ENCODE measurements around the gene RHBDF1.

The RHBDF1 gene

DNA sequence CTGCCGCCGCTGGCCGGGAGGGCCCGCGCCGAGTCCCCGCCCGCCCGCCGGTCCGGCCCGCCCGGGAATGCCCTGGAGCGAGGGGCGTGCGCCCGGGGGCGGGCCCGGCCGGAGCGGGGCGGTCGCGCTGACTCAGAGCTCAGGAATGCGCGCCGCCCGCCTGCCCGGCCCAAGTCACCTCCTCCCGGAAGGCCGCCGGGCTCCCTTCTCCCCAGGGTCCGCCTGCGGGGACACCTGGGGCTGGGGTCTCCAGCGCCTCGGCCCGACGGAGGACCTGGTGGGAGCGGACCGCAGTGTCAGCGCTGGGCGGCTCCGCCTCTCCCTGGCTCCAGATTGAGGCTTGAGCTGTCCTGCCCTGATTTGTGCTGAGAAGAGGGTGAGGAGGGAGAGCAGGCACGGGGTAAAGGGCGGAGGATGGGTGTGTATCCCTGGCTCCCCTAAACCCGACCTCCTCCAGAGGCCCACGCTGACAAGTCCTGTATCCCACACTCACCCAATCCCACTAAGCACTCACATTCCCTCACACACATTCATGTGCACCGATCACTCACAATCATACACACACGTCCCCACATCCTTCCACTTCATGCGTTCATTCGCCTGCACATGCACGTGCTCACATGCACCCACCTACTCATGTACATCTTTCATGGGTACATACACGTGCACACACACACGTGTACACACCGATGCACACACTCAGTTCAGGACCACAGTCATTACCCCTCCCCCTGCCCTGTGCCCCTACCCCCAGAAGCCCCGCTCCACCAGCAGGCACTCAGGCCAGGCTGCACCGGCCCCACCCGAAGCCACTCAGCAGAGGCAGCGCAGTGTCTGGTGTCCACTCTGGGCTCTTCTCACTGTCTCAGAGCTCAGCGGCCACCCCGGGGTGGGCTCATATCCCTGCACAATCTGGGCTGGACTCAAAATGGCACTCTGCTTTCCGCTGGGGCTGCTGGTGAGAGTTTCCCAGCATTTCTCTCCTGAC, at the start of gene RHBDF1:
TSS of gene RHBDF1 (minus strand) at position 71 of the 988 bp plus-strand sequence. CDS start 7,616 bp downstream, outside the sequence.
- peak in 3 of 56 donors; percentile 7 to 69 (median 51) for DNase-seq

DNA sequence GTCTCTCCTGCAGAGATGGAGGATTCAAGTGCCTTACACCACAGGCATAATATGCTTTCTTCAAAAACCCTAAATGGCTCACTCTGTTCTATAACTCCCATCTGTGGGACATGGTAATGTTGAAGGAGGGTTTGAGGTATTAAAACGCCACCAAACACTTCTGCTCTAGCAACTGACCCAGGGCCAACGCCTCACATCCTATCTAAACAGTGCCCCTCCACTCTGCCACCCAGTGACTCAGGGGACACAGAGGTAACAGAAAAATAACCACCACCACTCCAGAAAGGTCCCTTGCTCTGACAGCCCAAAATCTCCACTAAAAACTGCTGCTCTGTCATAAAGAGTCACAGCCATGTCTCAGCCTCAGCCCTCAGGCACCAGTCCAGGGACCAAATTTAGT, 48.3 kb upstream of the RHBDF1 start:
- no peak for DNase-seq

GRCh38 chr16:119835-120491, 47.5 kb upstream of the RHBDF1 start:
- DNase-seq: no peak

- no peak for DNase-seq
These were observed 46.9 kb upstream of the RHBDF1 start for GRCh38 chr16:119295-119694.

- no peak for DNase-seq
These were observed 46.4 kb upstream of the RHBDF1 start for GRCh38 chr16:118857-119256.

DNA sequence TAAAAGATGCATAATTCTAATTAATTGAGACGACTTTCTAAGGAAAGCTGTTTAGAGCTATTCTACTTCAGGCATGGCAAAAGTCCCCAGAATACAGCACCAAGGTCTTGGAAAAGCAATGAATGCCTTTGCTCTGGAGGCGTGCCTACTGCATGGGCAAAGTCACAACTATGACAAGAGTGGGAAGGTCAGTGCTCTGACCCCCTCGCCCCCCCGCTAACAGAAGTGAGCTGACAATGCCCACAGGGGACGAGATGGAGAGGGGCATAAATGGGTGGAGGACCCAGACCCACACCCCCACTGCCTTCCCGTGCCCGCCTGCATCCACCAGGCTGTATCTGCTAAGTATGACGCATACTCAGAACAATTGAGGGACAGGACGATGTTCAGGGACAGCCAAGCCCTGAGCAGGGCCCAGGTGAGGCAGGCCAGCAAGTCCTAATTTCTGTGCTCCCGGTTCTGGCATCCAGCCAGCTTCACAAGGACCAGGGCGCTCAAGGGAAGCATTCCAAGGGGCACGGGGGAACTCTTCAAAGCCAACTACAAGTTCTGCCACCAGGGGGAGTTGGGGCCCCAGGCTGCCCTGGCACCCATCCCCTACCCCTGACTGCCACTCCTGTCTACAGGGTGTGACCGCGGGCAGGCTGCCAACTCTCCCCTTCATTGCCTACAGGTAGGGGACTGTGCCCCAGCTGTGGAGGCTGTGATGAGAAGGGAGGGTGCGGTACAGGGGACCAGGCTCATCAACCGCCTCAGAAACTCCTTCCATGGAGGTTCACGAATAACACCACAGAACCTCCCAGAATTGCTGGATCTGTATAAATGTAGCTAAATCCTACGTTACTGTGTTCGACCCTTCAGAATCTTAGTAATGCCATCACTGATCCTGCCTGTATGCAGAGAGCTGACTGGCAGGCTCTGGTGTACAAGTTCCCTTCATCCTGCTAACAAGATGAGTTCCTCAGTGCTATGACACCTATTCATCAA, 45.2 kb upstream of the RHBDF1 start:
- peak in 12 of 56 donors; percentile 3 to 42 (median 30) for DNase-seq

DNA sequence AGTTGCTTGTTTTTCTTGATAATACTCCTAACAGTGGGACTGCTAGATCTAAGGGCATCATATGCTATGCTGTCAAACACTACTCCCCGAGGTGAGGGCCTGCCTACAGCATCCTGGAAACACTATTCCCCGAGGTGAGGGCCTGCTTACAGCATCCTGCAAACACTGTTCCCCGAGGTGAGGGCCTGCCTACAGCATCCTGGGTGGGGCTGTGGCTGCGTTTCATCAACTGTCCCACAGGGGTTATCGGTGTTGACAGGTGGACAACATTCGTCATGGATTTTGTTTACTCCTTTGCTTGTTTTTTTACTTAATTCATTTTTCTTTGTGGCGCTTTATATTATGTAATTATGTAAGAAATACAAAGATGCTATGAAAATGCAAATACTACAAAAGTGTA, 43.6 kb upstream of the RHBDF1 start:
- no peak for DNase-seq

GRCh38 chr16:114327-114726, 41.9 kb upstream of the RHBDF1 start:
- DNase-seq: no peak

DNA sequence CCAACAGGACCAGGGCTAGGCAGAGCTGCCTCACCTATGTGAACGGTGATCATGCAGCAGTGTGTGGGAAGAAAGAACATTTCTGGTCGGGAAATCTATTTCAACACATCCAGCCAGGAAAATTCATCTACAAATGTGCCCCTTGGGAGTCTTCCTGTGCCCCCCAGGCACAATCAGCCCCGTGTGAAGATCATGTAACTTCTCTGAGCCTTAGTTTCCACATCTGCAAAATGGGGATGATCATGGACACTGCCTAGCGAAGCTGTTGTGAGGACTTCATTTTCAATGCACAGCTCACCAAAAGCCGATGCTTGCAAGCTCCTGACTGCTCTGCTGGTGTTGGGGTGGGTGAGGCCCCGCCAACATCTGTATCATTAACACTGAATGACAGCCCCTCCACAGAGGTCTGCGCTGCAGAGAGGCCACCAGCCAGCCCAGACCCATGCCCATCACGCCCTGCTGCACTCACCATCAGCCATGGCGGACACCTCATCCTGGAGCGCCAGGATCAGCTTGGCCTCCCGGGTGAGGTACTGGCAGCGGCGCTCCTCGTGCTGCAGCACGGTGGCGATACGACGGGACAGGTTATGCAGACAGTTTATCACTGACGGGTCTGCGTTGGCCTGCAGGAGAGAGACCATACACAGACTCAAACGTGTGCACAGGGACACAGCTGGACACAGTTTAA, 39.9 kb upstream of the RHBDF1 start:
- no peak for DNase-seq

DNA sequence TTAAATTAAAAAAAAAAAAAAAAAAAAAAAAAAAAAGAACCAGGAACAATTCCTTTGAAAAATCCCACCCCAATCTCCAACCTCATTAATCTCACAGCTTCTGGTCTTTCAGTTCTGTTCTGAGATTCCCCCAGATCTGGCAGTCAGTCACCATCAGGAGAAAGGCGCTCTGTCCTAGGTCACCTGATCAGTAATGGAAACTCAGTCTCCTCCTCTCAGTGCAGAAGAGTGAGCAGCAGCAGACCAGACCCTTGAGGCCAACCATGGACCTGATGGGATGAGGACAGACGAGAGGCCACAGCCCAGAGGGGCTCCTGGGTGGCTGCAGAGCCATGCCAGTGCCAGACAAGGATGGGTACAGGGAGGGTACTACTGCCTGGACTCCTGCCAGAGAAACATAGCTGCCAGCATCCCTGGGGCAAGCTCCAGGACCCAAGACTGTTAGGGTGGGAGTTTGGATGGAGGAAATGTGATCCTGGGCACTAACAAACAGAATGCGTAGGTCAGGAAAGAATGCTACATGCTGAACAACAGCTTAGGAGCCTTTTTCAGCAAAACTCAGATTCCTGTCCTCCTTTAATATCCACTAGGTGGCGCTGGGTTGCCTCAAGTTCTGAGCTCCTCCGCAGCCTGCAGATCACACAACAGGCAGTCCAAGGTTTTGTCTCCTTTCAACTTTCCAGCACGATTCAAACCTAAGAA, 34.3 kb upstream of the RHBDF1 start:
- DNase-seq: peak in 39 of 56 donors; percentile 11 to 78 (median 42)

- no peak for DNase-seq
These were observed 33.1 kb upstream of the RHBDF1 start for GRCh38 chr16:105521-105920.

DNA sequence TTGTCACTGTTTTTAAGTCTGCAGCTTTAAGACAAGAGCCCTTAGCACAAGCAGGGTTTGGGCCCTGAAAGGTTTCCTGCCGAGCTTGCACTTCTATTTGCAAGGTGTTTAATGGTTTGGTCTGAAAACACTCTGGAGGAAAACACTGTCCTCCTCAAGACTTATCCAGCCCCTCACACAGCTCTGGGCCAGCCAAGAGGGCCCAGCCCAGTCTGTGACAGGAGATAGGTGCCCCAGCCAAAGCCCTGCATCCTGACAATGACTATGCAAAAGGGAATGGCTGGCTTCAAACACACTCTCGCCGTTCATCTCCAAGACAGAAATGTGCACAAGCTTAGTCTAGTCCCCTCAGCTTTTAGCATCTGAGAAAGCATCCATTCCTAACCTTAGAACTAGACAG, 32.5 kb upstream of the RHBDF1 start:
- DNase-seq: no peak

DNA sequence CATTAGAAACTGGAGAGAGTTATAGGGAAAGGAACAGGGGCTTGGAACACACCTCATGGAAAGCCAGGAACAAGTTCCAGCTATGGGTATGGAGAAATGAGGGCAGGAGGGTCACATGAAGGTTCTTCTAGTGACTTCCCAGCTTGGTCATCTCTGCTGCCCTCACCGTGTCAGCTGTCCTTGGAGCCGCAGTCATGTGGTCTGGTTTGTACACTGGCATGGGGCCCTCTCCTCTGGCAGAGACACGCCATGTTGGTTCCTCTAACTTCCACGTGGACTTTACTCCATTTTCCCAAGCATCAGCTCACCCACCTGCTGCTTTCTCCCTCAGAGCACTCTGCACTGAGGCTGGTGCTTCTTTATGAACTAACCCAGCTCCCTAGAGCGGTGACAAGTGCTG, 31.9 kb upstream of the RHBDF1 start:
- no peak for DNase-seq

DNA sequence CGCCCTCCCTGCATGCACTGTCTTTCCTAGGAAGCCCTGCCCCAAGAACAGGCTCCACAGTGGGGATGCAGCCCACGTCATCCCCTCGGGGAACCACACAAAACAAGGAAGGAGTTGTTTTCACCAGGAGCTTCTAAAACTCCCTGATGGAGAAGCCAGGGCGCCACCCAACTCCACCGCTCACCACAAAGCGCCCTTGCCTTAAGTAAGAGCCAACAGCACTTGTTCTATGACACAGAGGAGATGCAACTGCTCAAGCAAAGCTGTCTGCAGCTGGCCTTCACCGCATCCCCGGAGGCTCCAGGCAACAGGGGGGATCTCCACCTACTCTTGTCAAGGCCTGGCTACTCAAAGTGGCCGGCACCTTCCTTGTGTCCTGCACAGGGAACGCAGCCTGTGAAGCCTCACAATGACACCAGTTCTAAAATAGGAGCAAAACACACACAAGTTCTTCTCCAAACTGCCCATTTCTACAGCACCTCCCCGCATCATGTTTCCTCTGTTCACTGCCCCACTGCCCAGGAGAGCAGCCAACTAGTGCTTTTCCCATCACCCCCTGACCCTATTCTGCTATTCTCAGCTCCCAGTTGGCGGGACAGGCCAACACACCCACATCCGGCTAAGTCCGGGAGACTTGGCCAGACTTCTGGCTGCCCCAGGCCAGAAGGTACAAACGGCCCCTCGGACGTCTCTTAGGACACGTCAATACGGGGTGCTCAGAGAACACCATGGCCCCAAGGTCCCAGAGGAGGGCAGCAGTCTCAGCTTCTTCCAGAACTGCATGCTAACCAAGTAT, 29.8 kb upstream of the RHBDF1 start:
- peak in 40 of 56 donors; percentile 11 to 87 (median 50) for DNase-seq

DNA sequence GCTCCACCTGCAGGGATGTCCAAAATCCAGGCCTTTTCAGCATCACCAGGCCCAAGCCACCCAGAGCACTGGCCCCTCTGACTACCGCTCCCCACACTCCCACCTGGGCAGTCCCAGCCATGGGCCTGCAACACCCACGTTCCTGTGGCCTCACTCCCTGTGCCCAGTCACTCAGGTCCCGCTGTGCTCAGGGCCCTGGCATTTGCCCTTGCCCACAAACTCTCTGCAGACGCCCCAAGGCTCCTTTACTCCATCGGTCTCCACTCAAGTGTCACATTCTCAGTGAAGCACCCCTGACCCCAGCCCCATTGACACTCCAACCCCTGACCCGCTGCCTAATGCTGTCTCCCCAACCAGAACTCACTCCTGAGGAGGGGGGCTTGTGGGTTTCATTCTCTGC, 29.2 kb upstream of the RHBDF1 start:
- DNase-seq: no peak

DNA sequence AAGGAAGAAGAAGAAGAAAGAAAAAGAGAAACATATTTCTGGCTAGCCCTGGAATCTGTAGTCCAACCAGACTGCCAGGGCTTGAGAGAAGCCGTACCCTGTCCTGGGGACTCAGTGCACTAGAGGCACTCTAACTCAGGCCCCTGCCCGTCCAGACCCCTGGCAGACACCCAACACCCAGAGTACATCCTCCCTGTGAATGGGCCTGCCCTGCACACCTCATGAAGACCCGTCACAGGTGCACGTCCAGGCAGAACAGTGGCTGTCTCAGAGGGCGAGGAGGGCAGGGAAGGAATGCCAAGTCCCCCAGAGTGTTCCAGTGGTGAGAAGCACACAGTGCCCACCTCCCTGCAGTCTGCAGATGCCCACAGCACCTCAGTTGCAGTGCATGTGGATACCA, 28.6 kb upstream of the RHBDF1 start:
- no peak for DNase-seq

DNA sequence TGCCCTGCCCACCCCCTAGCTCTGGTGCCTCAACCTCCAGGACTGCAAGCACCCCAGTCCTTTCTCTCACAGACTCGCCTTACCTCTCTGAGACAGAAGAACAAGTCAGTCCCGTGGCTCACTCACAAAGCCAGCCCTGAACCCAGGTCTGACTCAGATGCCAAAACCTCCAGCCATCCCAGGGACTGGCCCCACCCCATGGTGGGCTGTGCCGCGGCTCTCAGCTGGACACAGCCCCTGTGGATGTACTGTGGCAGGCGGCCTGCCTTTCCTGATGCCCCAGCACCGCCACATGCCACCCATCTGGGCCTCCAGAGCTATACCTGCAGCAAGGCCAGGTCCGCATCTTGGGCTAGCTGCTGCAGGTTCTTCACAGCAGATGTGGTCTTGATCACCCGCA, 25.4 kb upstream of the RHBDF1 start:
- no peak for DNase-seq

- DNase-seq: peak in 55 of 56 donors; percentile 27 to 91 (median 74)
These were observed 24.5 kb upstream of the RHBDF1 start for GRCh38 chr16:96935-97381.

DNA sequence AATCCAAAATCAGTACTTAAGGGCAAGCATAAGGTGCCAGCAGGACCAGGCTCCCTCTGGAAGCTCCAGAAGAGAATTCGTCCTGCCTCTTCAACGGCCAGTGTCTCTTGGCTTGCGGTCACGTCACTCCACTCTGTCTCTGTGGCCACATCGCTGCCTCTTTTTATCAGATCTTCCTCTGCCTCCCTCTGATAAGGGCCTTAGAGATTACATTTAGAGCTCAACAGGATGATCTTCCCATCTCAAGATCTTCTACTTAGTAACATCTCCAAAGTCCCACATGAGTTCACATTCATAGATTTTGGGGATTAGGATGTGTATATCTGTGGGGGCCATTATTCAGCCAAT, 22.5 kb upstream of the RHBDF1 start:
- DNase-seq: no peak

Data from nucleus accumbens (tissue), 56 donors.